ENCODE results near the gene ZMYM2. TPM values are rescaled to one million over a fixed set of nuclear protein-coding genes. Genes with fewer than 3 reads are reported as not detected.

Gene ZMYM2
- polyA plus RNA-seq, 3 donors = 6.7 to 32.6 (median 8.5) TPM

GRCh38 chr13:20051366-20051765 lies 92.8 kb downstream of the ZMYM2 start:
- WGBS (ENCODE audit: insufficient coverage) = no CpG with 5 or more reads among the region's 6 CpGs
- H3K4me2 ChIP-seq (replicated peaks; ENCODE audit: extremely low read depth, low read length, poor library complexity, severe bottlenecking) = no peak overlapping the region
- no peak overlapping the region for H3K27ac ChIP-seq (ENCODE audit: low read depth in 1 of 2, low read length in 2 of 2)
- intact Hi-C loops (cut with micrococcal nuclease) = loop anchor here in 1 of 2 donors (10.0 kb wide), 1 partner anchor 113 kb away; the partner anchor contains the start of gene GJA3
- H3K36me3 ChIP-seq (replicated peaks in 1 of 2; ENCODE audit: control insufficient read depth in 1 of 2, insufficient read depth in 2 of 2, low read length in 2 of 2) = peaks cover 43 to 52% of the 10 kb centered on the region in 2 donors
- no peaks in the 10 kb centered on the region for H3K27me3 ChIP-seq (ENCODE audit: control insufficient read depth in 2 of 2, insufficient read depth in 2 of 2, low read length in 2 of 2)
- H3K27ac Mint-ChIP-seq = no peak overlapping the region
- no peak overlapping the region for H3K9ac ChIP-seq (ENCODE audit: insufficient read depth, low read length, poor library complexity, severe bottlenecking)
- H3K4me1 ChIP-seq (ENCODE audit: control insufficient read depth in 1 of 2, insufficient read depth in 2 of 2, low read length in 2 of 2) = peaks cover 7 to 20% of the 10 kb centered on the region in 2 donors
- H3K4me1 Mint-ChIP-seq = peaks cover 19% of the 10 kb centered on the region
- H3K9me3 Mint-ChIP-seq = no peaks in the 10 kb centered on the region
- H3K79me2 ChIP-seq (ENCODE audit: insufficient read depth, low read length) = no peaks in the 10 kb centered on the region
- H4K20me1 ChIP-seq (ENCODE audit: insufficient read depth, low read length) = peaks cover 3% of the 10 kb centered on the region
- no peak for DNase-seq
- TF ChIP-seq CTCF (IDR thresholded peaks at IDR 0.05) = no peak
- no peak overlapping the region for H3K4me3 ChIP-seq (replicated peaks in 1 of 3; ENCODE audit: low read depth in 2 of 3, low read length in 3 of 3)
- no peak overlapping the region for H3K4me3 Mint-ChIP-seq
- no peaks in the 10 kb centered on the region for H3K9me3 ChIP-seq (replicated peaks in 1 of 2; ENCODE audit: control insufficient read depth in 1 of 2, insufficient read depth in 1 of 2, low read length in 2 of 2)
- no peak overlapping the region for H2AFZ ChIP-seq (ENCODE audit: insufficient read depth, low read depth, low read length, poor library complexity, severe bottlenecking)
- no peaks in the 10 kb centered on the region for H3K27me3 Mint-ChIP-seq (ENCODE audit: low read depth in 3 of 3)
- H3K36me3 Mint-ChIP-seq = peaks cover 36% of the 10 kb centered on the region in 2 donors

GRCh38 chr13:20053016-20053415 lies 94.5 kb downstream of the ZMYM2 start:
- Histone ChIP-seq H4K20me1 (ENCODE audit: insufficient read depth, low read length) (peaks cover 3% of the 10 kb centered on the region), H3K4me2 (replicated peaks; ENCODE audit: extremely low read depth, low read length, poor library complexity, severe bottlenecking) (no peak overlapping the region), H3K27me3 (ENCODE audit: control insufficient read depth in 2 of 2, insufficient read depth in 2 of 2, low read length in 2 of 2) (no peaks in the 10 kb centered on the region), H3K36me3 (replicated peaks in 1 of 2; ENCODE audit: control insufficient read depth in 1 of 2, insufficient read depth in 2 of 2, low read length in 2 of 2) (peaks cover 45 to 62% of the 10 kb centered on the region in 2 donors), H2AFZ (ENCODE audit: insufficient read depth, low read depth, low read length, poor library complexity, severe bottlenecking) (no peak overlapping the region), H3K4me1 (ENCODE audit: control insufficient read depth in 1 of 2, insufficient read depth in 2 of 2, low read length in 2 of 2) (peaks cover 7 to 20% of the 10 kb centered on the region in 2 donors), H3K9me3 (replicated peaks in 1 of 2; ENCODE audit: control insufficient read depth in 1 of 2, insufficient read depth in 1 of 2, low read length in 2 of 2) (no peaks in the 10 kb centered on the region), H3K79me2 (ENCODE audit: insufficient read depth, low read length) (no peaks in the 10 kb centered on the region), H3K9ac (ENCODE audit: insufficient read depth, low read length, poor library complexity, severe bottlenecking) (no peak overlapping the region), H3K27ac (ENCODE audit: low read depth in 1 of 2, low read length in 2 of 2) (no peak overlapping the region), H3K4me3 (replicated peaks in 1 of 3; ENCODE audit: low read depth in 2 of 3, low read length in 3 of 3) (no peak overlapping the region)
- Mint-ChIP-seq H3K4me3 (no peak overlapping the region), H3K27ac (peak overlapping the region in 2 of 7 donors; percentile 40 to 45), H3K36me3 (peaks cover 45 to 49% of the 10 kb centered on the region in 2 donors), H3K9me3 (no peaks in the 10 kb centered on the region), H3K27me3 (ENCODE audit: low read depth in 3 of 3) (no peaks in the 10 kb centered on the region), H3K4me1 (peaks cover 19% of the 10 kb centered on the region)
- intact Hi-C loops (cut with micrococcal nuclease) = loop anchor here in 1 of 2 donors (10.0 kb wide), 1 partner anchor 112 kb away; the partner anchor contains the start of gene GJA3
- TF ChIP-seq CTCF (IDR thresholded peaks at IDR 0.05) = no peak
- DNase-seq = no peak
- WGBS (ENCODE audit: insufficient coverage) = 100% methylated on average over 2 of the region's 3 CpGs
